Activated CD4-positive, alpha-beta T cell treated with anti-CD3 and anti-CD28 coated beads, Interleukin-2, amount 50 U/mL, for 16 hours (primary cell): ENCODE data around the gene NKPD1.
A peak's percentile ranks its signal among the peaks of the same experiment; 100 is the strongest.

Source experiments
- DNase-seq: peaks from one replicate; pipeline ENCODE4 v3.0.0-alpha.2; 2020

Gene NKPD1

DNA sequence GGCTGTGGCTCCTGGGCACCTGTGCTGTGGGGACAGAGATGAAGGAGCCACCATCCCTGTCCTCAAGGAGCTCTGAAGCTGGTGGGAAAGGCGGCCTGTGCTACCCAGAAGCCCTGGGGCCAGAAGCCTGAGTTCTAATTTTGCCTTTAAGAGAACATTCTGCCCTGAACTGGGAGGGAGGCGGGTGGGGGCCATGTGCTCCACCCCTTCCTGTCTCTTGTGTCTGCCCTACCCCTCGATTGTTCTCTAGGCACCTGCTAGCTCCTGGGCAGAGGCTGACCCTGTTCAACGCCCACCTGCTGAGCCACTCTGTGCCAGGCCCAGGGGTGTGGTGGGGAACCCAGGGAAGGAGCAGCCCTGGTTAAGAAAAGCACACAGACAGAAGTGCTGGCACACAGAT lies 11.4 kb upstream of the NKPD1 start:
- no peak for DNase-seq

DNA sequence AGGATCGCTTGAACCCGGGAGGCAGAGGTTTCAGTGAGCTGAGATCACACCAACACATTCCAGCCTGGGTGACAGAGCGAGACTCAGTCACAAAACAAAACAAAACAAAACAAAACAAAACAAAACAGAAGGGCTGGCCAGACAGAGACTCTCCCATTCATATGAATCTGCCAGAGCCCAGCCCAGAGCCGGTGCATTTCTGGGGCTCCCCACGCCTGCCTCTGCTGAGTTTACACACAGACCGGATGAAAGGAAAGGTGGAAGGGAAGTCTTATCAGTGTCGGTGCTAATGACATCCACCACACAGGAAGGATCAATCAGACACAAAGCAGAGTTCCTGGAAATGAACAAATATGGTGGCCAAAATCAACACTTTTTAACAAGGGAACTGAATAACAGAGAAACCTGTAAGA lies 10.4 kb upstream of the NKPD1 start:
- peak; percentile 64 for DNase-seq

DNA sequence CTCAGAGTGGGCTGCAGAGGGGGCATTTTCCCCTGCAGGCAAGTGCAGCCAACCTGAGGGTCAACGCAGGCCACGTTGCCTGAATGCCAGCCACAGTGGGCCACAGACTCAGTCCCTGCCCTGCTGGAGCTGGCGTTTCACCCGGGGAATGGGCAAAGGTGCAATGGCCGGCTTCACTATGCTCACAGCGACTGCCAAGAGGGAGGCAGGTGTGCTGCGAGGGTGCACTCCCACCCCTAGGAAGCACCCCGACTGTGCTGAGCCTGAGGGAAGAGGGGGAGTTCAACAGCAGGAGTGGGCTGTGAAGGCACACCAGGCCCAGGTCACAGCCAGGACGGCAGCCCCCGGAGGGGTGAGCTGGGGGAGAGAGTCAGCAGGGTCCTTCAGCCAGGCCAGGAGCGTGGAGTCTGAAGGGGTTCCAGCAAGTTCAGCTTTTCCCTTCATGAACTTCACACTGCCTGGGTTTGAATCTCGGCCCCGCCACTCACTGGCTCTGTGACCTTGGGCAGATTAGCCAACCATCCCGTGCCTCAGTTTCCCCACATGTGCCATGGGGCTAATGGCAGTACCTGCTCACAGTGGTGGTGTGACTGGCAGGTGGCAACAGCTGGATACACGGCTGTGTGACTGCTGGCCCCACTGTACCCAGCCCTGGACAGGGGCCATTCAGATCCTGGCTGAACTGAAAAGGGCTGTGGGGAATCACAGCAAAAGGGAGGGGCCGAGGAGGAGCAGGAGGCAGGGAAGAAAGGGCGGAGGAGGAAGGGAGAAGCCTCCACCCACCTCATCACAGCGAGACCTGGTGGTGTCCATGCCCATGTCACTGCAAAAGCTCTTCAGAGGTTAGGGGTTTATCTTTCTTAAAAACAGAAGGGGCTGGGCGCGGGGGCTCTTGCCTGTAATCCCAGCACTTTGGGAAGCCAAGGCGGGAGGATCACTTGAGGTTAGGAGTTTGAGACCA lies 9.6 kb upstream of the NKPD1 start:
- DNase-seq = no peak

DNA sequence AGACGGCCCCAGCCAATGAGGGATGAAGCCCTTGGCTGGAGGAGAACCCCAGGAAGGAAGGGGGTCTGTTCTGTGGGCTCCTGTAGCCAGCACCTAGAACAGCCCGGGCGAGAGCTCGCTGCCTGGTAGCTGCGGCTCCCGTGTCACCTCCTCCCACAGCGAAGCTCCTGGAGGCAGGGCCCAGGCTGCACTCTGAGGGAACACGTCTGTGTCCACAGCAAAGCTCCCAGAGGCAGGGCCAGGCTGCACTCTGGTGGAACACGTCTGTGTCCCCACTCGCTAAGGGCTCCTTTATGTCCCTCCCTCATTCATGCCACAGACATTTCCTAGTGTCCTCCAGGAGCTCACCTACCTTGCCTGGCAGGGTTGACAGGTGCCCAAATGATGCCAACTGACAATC lies 8.8 kb upstream of the NKPD1 start:
- DNase-seq = no peak

DNA sequence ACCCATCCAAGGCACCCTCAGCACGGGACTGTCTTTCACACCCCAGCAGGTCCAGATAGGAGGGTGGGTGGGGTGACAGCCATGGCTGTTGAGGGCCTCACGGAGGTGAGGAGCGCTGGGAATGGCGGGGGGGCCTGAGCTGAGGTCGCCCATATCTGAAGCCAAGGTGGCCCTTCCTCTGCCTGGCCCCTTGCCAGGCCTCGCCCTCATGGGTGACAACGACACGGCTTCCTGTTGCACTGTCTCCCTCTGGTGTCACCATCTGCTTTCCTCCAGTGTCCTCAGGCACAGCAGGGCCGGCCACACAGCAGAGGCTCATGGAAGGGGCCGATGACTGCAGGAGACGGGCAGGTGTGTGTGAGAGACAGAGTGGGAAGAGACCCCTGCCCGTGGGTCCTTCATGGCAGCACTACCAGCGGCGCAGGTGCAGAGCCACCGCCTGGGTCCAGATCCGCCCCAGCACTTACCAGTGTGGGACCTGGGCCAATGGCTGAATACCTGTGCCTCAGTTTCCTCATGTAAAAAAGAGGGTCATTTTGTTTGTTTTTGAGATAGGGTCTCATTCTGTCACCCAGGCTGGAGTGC lies 8.1 kb upstream of the NKPD1 start:
- no peak for DNase-seq

DNA sequence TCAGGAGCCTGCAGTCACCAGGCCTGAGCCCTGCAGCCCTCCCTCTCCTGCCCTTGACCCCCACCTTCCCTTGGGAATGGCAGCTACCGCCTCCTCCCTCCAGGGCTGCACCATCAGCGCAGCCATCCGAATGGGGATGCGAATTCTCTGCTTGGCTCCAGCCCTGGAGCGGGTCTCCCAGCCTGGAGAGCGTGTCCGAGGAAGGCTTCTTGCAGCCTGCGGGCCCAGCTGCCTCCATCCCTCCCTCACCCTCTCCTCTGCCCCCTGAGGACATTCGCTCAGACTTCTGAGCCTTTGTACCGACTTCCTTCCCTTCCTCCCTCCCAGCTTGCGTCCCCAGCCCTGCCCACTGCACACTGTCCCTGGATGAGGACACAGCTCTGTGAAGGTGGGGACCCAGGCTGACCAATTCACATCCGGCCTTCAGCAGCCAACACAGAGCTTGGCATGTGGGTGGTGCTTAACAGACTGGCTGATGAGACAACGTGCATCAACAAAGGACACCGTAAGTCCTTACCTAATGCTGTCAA lies 6.0 kb upstream of the NKPD1 start:
- DNase-seq = no peak

DNA sequence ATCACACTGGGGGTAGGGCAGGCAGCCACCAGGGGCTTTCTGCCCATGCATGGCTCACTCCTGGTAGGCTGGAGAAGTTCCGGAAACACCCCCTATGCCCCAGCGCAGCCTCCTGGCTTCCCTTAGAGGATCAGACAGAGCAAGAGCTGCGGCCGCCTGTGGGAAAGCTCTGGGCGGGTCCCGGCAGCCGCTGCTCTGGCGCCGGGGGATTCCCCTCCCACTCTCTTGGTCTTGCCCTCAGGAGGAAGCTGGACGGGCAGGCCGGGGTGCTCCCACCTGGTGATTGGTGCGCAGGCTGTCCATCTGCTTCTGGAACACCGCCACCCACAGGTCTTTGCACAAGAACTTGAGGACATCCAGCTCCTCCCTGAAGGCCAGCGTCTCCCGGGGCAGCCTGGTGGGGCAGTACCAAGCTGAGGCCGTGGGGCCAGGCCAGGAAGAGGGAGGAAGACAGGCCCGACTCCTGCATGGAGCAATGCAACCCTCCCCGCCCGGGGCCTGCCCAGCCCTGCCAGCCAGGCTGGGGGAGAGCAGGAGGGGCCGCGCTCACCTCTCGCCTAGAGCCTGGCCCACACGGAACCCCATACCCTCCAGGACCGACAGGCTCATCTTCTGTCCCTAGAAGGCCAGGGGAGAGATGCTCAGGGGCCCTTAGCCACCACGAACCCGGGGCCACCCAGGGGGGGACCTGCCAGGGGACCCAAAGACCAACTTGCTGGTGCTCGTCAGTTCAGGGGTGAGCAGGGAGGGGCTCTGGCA lies 4.0 kb upstream of the NKPD1 start:
- DNase-seq = peak; percentile 70

DNA sequence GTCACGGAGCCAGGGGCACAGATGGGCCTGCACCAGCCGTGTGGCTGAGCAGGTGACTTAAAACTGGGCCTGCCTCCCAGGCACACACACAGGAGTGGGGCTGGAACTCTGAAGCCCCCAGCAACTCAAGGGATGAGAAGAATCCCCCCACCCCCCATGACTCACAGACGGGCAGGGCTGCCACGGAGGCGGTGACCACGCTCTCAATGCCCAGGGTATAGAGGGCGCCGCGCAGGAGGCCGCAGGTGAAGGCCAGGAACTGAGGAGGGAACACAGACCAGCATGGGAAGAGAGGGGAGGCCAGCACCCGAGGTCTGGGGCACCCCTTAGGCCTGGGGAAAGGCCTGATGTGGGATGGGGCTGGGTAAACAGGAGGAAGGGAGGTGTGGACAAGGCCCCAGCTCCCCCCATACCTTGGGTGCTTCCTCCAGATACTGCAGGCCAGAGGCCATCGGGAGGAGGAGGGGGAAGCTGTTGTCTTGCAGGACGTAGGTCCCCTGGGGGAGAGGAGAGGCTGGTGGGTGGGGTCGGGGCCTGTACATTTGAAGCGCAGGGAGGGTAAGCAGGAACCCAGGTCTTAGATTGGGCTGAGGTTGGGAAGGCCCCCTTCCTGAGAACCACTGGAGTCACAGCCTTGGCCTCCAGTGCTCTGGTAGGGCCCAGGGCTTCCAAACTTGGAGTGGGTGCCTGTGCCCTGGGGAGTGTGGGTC lies 3.1 kb upstream of the NKPD1 start:
- DNase-seq = no peak

DNA sequence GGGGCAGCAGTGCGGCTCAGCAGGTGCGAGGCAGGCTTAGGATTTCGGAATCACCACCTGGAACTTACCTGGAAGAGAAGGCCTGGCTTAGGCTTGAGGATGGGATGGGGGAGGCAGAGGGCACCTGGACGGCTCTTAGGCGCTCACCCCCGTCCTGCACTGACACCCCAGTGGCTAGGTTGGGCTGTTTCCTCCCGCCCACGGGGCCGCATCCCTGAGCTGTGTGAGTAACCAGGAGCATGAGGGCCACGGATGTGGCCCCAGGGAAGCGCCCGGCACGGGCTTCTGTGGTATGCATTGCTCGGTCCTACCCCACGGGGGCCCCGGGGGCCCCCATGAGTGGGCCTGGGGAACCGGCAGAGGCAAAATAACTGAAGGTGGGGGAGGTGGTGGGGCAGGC lies 2.4 kb upstream of the NKPD1 start:
- DNase-seq = no peak

DNA sequence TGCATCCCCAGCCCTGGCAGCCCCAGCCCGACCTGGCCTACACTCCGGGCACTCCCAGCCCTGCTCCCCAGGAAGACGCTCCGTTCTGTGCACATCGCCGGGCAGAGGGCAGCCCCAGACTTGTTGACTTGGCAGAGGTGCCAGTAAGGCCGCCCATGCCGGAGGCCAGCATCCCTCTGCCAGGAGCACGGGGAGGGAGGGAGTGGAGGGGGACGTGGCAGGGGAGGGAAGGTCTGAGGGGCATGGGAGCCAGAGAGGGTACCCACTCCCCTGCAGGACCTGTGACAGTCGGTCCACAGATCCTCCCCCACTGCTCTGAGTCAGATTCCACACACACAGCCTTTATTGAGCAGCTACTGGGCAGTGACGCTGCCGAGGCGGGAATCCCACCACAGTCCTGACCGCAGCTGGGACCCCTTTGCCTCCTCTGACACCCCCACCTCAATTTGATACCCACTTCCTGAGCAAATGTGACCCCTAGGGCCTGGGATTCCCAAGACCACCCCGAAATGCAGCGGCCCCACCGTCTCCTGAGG lies 1.9 kb upstream of the NKPD1 start:
- no peak for DNase-seq

DNA sequence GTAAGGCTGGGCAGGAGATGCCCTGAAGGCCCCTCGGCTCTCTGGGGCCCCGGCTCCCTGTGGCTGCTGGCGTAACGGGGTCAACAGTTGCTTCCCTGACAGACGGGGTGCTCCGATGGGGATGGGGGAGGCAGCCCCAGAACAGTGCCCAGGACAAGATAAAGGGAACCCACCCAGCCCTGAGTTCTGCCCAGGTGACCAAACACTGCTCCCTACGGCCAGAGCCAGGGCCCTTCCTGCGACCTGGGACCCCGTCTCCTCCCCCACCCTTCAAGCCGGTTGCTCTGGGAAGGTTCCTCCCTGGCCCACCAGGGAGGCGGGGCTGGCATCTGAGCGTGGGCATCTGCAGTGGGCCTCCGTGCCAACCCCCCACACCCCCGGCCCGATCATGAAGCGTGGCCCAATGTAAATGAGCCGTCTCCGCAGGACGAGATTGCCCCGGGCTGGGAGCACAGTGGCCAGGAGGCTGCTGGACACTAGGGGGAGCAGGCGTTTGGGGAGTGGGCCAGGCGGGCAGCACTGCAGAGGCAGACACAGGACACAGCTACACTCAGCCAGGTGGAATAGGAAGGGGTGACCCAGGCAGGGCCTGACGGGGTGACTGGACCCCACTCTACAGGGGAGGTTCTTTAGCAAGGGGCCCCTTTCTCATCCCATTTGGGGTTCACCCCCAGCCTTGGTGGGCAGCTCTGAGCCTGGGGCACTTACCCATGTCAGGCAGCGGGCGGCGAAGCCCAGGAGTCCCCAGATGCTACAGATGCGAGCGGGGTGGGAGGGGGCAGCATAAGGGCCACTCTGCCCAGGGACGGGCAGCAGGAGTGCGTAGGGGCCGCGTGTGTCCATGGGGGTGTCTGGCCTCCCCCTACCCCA lies 1.2 kb upstream of the NKPD1 start:
- no peak for DNase-seq

DNA sequence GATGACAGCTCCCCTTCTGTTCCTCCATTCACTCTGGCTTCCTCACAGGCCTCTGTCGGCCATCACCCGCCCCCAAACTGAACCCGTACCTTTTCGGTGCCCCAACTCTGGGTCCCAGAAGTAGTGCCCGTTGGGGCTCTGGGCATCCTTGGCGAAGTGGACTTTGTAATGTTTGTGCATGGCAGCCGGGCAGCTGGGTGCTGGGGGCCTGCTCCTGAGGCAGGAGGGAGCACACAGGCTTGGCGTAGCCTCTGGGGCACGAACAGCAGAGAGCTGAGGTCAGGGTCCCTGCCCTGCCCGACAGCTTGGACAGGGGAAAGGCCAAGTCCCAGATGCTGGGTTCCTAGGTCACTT lies 834 bp downstream of the NKPD1 start:
- DNase-seq = no peak

DNA sequence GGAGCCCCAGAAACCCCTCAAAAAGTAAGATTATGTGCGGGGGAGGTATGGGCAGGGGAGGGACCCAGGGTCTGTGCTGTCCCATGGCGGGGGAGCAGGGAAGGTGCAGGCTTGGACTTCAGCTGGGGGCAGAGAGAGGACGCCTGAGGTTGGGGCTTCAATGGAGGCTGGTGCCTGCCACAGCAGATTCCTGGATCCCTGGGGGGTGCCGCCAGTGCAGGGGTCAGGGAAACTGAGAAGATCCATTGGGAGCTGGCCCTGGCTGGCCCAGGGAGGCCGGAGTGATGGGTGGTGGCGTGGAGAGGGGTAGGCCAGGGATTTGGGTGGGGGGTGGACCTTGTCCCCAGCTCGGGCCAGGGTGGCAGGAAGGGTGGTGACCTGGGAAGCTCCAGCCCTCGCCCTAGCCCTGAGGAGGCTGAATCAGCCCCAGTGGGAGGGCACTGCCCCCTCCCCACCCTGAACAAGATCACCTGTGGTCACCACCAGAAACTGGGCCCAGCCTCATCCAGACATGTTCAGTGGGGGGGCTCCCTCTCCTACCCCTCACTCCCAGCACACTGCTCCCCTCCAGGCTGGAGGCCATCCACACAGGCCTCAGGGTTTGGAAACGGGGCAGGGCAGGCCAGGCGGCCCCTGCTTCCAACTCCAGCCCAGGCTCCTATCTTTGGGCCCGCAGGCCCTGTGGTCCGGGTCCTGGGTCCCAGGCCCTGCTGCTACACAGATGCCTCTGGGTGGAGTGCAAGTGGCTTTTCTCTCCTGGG lies 1.4 kb downstream of the NKPD1 start:
- no peak for DNase-seq

DNA sequence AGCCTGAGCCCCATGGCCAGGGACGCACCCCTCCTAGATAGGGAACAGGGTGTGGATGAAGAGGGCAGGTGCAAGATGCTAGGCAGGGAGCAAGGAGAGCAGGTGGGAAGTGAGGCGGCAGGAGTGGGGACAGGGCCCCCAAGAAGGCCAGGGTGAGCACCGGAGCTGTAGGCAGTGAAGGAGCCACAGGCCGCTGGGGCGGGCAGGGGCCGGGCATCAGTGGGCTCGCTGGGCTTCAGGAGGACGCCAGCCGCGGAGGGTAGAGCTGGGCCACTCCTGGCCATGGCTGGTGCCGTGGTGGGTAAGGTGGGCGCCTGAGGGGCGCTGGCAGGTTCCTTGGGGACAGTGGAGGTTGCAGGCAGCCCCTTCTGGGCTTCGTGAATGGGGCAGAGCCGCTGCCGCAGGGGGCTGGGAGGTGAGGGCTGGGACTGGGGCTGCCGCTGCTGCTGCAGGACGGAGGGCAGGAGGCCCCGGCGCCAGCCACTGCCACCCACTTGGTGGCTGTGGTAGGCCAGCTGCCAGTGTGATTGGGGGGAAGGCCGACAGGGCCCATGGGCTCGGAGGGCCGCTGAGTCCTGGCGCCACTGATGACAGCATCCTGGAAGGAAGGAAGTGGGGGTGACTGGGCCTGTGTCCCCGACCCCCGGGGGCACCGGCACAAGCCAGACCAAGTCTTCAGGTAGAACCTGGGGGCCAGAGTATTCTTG lies 2.1 kb downstream of the NKPD1 start:
- no peak for DNase-seq

DNA sequence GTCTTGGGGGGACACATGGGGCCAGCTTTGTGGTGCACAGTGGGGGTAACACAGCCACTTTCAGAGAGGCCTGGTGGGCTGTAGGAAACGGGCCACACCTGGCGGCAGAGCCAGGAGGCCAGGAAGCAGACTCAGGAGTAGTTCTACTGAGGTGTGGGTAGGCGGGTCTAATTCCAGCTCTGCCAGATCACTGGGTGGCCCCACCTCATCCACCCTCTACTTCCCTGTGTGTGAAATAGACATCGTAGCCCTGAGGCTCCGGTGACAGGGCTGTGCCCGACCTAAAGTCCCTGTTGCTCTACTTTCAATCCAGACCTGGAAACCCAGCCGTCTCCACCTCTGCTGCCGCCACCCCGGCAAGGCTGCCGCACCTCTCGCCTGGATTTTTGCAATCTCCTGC lies 4.0 kb downstream of the NKPD1 start:
- no peak for DNase-seq

DNA sequence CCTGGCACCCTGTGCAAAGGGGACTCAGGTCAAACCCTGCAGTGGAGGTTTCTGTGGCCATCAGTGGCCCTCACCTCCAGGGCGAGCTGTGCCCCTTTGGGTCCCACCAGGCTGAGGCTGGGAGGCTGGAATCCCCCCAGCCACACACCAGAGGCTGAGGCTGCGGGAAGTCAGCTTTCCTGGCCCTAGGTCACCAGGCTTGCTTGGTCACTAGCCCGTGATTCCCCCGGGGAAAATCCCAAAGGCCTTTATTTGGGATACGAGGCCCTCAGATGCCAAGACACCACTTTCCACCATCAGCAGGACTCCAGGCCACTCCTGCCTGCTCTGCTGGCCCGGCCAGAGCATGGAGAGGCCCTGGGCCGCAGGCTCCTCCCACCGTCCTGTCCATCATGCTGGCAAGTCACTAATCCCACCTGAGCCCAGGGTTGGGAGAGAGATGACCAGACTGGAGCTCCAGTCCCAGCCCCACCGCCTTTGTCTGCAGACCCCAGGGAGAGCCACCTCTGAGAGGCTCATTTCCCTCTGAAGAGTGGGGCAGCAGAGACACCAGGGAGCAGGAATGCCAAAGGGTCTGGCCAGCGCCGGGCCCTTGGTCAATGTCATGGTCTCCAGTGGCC lies 4.7 kb downstream of the NKPD1 start:
- no peak for DNase-seq

DNA sequence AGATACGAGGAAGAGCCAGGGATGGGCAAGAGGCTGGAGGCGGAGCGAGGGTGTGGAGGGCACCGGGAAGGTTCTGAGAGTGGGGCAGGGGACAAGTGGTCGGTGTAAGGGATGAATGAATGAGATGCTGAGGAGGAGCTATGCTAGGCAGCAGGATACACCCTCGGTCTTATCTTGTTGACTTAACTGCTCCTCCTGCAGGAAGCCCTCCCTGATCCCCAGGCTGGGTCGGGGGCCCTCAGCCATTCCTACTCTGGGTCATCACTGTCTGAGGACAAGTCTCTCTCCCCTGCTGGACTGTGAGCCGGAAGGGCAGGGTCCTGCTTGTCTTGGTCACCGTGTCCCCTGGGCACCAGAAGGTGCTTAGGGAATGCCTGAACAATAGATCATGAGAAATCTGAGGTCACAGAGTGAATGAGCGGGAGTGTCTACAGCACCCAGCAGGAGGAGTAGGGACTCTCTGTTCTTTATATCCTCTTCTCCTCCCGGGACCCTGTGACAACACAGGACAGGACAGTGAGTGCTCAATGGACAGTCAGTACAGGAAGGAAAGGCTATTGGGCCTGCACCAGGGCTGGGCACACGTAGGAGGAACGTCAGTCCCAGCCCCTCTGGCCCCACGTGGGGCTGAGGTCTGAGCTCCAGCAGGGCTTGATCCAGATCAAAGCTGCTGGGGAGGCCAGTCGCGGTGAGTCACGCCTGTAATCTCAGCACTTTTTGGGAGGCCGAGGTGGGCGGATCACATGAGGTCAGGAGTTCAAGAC lies 6.5 kb downstream of the NKPD1 start:
- no peak for DNase-seq

DNA sequence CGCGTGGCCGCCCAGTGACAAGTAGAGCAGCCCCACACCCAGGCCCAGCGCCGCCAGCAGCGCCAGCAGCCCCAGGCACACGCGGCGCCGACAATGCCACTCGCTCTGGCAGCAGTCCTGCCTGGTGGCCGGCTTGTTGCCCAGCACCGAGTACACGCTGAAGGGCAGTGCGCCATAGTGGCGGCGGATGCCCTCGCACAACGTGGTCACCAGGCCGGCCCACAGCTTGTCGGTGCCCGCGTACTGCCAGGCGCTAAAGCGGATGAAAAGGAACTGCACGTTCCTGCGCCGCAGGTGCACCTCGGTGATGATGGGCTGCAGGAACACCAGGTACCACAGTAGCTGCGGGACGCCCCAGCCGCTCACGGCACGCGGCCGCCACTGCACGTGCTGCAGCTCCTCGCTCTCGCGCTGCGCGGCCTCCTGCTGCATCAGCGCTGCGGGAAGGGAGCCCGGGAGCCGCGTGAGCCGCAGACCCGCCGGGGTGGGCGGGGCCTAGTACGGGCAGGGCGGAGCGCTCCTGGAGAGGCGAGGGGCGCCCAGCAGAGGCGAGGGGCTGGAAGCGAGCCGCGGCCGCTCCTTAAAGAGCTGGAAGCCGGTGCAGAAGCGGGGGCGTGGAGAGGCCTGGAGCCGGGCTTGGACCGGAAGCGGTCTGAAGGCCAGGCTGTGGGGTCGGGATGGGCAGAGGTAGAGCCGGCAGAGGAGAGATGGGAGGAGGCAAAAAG lies 7.3 kb downstream of the NKPD1 start:
- peak; percentile 30 for DNase-seq
